Ishikawa (cell line): ENCODE results near the gene PRRT1B.

Source experiments
- CREB1 ChIP-seq: IDR thresholded peaks from 2 replicates; pipeline ENCODE4 v1.6.1; 2012; ENCODE audit warnings: low read depth
- FOXM1 ChIP-seq: IDR thresholded peaks from 2 replicates; pipeline ENCODE4 v1.6.1; 2012; ENCODE audit warnings: low read depth, borderline replicate concordance
- RAD21 ChIP-seq: IDR thresholded peaks from 2 replicates; pipeline ENCODE4 v1.6.1; 2012; ENCODE audit warnings: low read depth
- YY1 ChIP-seq: IDR thresholded peaks from 2 replicates; pipeline ENCODE4 v1.6.1; 2012; ENCODE audit warnings: low read depth
- TF ChIP-seq, protein P1 (sequence below): IDR thresholded peaks from 2 replicates; pipeline ENCODE4 v1.6.1; 2012

GRCh38 chr9:131574730-131575640 lies 29.7 kb downstream of the PRRT1B start:
- TF ChIP-seq RAD21 (no peak), YY1 (no peak), FOXM1 (no peak), CREB1 (no peak)
- TF ChIP-seq, protein P1, sequence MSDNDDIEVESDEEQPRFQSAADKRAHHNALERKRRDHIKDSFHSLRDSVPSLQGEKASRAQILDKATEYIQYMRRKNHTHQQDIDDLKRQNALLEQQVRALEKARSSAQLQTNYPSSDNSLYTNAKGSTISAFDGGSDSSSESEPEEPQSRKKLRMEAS: no peak
